RKO (cell line): ENCODE results near the gene UFL1.

Source experiments
- DNase-seq: peaks from one replicate; pipeline ENCODE4 v3.0.0-alpha.2; 2016; ENCODE audit warnings: low spot score

UFL1 gene

GRCh38 chr6:96575359-96575758 lies 53.8 kb downstream of the UFL1 start:
- DNase-seq, result no peak

- DNase-seq, result no peak
Observed at GRCh38 chr6:96576221-96576620, 54.6 kb downstream of the UFL1 start.

GRCh38 chr6:96582021-96582420 lies 60.4 kb downstream of the UFL1 start:
- no peak for DNase-seq

- DNase-seq, result no peak
Observed at GRCh38 chr6:96582436-96582835, 60.8 kb downstream of the UFL1 start.

GRCh38 chr6:96604420-96604819 lies 82.8 kb downstream of the UFL1 start:
- DNase-seq, result no peak
